ENCODE data around the gene PRG3. TPM values are rescaled to one million over a fixed set of nuclear protein-coding genes. Genes with fewer than 3 reads are reported as not detected.

PRG3 gene
- total and polyA plus RNA-seq, 2 of the 13 experiments (the other 11 are each of a cell fraction or from before 2014, with no cell fraction given): not detected

- TF ChIP-seq KIAA2018 (CRISPR knock-in tag; IDR thresholded peaks at IDR 0.05; ENCODE audit: borderline replicate concordance): no peak
- TF ChIP-seq HNF4G (IDR thresholded peaks at IDR 0.05; ENCODE audit: borderline replicate concordance, low read depth, low read length): peak; percentile 89
- peak; percentile 22; the same call in 1 of the 2 replicates for TF ChIP-seq HNF4G (CRISPR knock-in tag; IDR thresholded peaks at IDR 0.05; ENCODE audit: borderline replicate concordance, low read depth)
- peak; percentile 37; the same call in 1 of the 2 replicates for TF ChIP-seq FOXA1 (IDR thresholded peaks at IDR 0.05)
- TF ChIP-seq FOXA1 (CRISPR knock-in tag; IDR thresholded peaks at IDR 0.05): peak; percentile 90
- TF ChIP-seq, protein P1, sequence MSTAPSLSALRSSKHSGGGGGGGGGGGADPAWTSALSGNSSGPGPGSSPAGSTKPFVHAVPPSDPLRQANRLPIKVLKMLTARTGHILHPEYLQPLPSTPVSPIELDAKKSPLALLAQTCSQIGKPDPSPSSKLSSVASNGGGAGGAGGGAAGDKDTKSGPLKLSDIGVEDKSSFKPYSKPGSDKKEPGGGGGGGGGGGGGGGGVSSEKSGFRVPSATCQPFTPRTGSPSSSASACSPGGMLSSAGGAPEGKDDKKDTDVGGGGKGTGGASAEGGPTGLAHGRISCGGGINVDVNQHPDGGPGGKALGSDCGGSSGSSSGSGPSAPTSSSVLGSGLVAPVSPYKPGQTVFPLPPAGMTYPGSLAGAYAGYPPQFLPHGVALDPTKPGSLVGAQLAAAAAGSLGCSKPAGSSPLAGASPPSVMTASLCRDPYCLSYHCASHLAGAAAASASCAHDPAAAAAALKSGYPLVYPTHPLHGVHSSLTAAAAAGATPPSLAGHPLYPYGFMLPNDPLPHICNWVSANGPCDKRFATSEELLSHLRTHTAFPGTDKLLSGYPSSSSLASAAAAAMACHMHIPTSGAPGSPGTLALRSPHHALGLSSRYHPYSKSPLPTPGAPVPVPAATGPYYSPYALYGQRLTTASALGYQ (CRISPR knock-in tag; IDR thresholded peaks at IDR 0.05): 0 out of 2 replicates have a peak, but pooled peaks have one; percentile 14
- peak; percentile 48; the same call in 1 of the 2 replicates for TF ChIP-seq FOXJ3 (CRISPR knock-in tag; IDR thresholded peaks at IDR 0.05; ENCODE audit: borderline replicate concordance)
- TF ChIP-seq, protein P2, sequence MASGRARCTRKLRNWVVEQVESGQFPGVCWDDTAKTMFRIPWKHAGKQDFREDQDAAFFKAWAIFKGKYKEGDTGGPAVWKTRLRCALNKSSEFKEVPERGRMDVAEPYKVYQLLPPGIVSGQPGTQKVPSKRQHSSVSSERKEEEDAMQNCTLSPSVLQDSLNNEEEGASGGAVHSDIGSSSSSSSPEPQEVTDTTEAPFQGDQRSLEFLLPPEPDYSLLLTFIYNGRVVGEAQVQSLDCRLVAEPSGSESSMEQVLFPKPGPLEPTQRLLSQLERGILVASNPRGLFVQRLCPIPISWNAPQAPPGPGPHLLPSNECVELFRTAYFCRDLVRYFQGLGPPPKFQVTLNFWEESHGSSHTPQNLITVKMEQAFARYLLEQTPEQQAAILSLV (CRISPR knock-in tag; IDR thresholded peaks at IDR 0.05; ENCODE audit: borderline replicate concordance): no peak
- TF ChIP-seq ZSCAN25 (CRISPR knock-in tag; IDR thresholded peaks at IDR 0.05): no peak
- no peak for TF ChIP-seq TAF15 (IDR thresholded peaks at IDR 0.05; ENCODE audit: low read depth, low read length, poor library complexity, severe bottlenecking)
- no peak for TF ChIP-seq KAT2B (IDR thresholded peaks at IDR 0.05; ENCODE audit: borderline replicate concordance, low read depth, low read length)
- 0 out of 2 replicates have a peak, but pooled peaks have one; percentile 25 for TF ChIP-seq ISL2 (CRISPR knock-in tag; IDR thresholded peaks at IDR 0.05)
- no peak for TF ChIP-seq ZNF282 (IDR thresholded peaks at IDR 0.05; ENCODE audit: partially characterized antibody)
- no peak for TF ChIP-seq ZNF556 (CRISPR knock-in tag; IDR thresholded peaks at IDR 0.05; ENCODE audit: borderline replicate concordance)
Measured at GRCh38 chr11:57399972-57400578, 19.1 kb upstream of the PRG3 start (continued).

Data from HepG2 (cell line).